ENCODE results near the gene SLC2A4.

The SLC2A4 gene

GRCh38 chr17:7280519-7281073 is 922 bp upstream of the SLC2A4 start:
- DNase-seq = peak; percentile 83

GRCh38 chr17:7281953-7282751 is 634 bp downstream of the SLC2A4 start:
- DNase-seq = no peak

GRCh38 chr17:7282752-7283321 is 1.3 kb downstream of the SLC2A4 start:
- no peak for DNase-seq

- no peak for DNase-seq
These were observed 2.1 kb downstream of the SLC2A4 start for GRCh38 chr17:7283471-7284216.

GRCh38 chr17:7284911-7285310 is 3.4 kb downstream of the SLC2A4 start:
- DNase-seq = no peak

GRCh38 chr17:7285679-7286078 is 4.2 kb downstream of the SLC2A4 start:
- DNase-seq = no peak

GRCh38 chr17:7289256-7290032 is 7.9 kb downstream of the SLC2A4 start:
- DNase-seq = no peak

- DNase-seq = no peak
These were observed 8.6 kb downstream of the SLC2A4 start for GRCh38 chr17:7290166-7290565.

GRCh38 chr17:7290685-7291084 is 9.2 kb downstream of the SLC2A4 start:
- DNase-seq = no peak

- no peak for DNase-seq
These were observed 10.7 kb downstream of the SLC2A4 start for GRCh38 chr17:7292194-7292593.

GRCh38 chr17:7292729-7293128 is 11.2 kb downstream of the SLC2A4 start:
- DNase-seq = no peak

- DNase-seq = no peak
These were observed 11.6 kb downstream of the SLC2A4 start for GRCh38 chr17:7293159-7293558.

- DNase-seq = no peak
These were observed 12.5 kb downstream of the SLC2A4 start for GRCh38 chr17:7293816-7294613.

- no peak for DNase-seq
These were observed 13.2 kb downstream of the SLC2A4 start, which contains the start of gene YBX2 for GRCh38 chr17:7294614-7295153. Gene YBX2 (minus strand): TSS chr17:7294639. CDS start chr17:7294500, 139 bp downstream.

- no peak for DNase-seq
These were observed 14.0 kb downstream of the SLC2A4 start for GRCh38 chr17:7295230-7296180.

- DNase-seq = peak; percentile 80
These were observed 14.8 kb downstream of the SLC2A4 start for GRCh38 chr17:7296189-7296861.

- no peak for DNase-seq
These were observed 22.7 kb downstream of the SLC2A4 start for GRCh38 chr17:7304179-7304578.

- DNase-seq = peak; percentile 99
These were observed 25.6 kb downstream of the SLC2A4 start, which contains the start of gene EIF5A for GRCh38 chr17:7306911-7307685. Gene EIF5A (plus strand): TSS chr17:7307628. CDS start chr17:7309636, 2,008 bp downstream.

All from midbrain (tissue), 1 donor.